ENCODE data around the gene CMC2.

The CMC2 gene

DNA sequence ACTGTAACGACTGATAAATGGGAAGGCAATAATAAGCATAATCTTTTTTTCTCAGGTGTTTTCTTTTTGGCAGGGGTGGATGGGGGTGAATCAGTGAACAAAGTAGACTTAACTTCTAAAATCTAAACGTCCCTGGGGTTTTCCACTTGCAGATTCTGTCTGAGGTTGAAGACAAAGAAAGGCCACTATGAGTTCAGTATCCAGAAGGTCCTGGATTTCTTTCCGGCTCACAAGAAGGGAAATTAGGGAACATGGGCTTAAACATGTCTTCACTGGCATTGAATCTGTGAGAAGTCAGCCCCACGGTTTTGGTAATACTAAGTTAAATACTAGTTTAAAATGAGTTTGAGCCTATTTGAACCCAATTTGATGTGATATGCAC lies 67.8 kb downstream of the CMC2 start:
- ATAC-seq (ENCODE audit: low read depth), result no peak
- TF ChIP-seq, protein P1, sequence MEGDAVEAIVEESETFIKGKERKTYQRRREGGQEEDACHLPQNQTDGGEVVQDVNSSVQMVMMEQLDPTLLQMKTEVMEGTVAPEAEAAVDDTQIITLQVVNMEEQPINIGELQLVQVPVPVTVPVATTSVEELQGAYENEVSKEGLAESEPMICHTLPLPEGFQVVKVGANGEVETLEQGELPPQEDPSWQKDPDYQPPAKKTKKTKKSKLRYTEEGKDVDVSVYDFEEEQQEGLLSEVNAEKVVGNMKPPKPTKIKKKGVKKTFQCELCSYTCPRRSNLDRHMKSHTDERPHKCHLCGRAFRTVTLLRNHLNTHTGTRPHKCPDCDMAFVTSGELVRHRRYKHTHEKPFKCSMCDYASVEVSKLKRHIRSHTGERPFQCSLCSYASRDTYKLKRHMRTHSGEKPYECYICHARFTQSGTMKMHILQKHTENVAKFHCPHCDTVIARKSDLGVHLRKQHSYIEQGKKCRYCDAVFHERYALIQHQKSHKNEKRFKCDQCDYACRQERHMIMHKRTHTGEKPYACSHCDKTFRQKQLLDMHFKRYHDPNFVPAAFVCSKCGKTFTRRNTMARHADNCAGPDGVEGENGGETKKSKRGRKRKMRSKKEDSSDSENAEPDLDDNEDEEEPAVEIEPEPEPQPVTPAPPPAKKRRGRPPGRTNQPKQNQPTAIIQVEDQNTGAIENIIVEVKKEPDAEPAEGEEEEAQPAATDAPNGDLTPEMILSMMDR (IDR thresholded peaks at IDR 0.05; ENCODE audit: poor library complexity, severe bottlenecking), result no peak
- Histone ChIP-seq H3K27me3 (ENCODE audit: insufficient read depth, poor library complexity, severe bottlenecking) (no peaks in the 10 kb centered on the region), H3K36me3 (ENCODE audit: low read depth) (no peaks in the 10 kb centered on the region), H3K4me1 (ENCODE audit: insufficient read depth, poor library complexity, severe bottlenecking) (peaks cover 9% of the 10 kb centered on the region), H3K9me3 (ENCODE audit: severe bottlenecking) (no peaks in the 10 kb centered on the region), H3K4me3 (ENCODE audit: severe bottlenecking) (no peak overlapping the region), H3K27ac (ENCODE audit: poor library complexity, severe bottlenecking) (no peak overlapping the region)
- DNase-seq (ENCODE audit: low spot score), result no peak

DNA sequence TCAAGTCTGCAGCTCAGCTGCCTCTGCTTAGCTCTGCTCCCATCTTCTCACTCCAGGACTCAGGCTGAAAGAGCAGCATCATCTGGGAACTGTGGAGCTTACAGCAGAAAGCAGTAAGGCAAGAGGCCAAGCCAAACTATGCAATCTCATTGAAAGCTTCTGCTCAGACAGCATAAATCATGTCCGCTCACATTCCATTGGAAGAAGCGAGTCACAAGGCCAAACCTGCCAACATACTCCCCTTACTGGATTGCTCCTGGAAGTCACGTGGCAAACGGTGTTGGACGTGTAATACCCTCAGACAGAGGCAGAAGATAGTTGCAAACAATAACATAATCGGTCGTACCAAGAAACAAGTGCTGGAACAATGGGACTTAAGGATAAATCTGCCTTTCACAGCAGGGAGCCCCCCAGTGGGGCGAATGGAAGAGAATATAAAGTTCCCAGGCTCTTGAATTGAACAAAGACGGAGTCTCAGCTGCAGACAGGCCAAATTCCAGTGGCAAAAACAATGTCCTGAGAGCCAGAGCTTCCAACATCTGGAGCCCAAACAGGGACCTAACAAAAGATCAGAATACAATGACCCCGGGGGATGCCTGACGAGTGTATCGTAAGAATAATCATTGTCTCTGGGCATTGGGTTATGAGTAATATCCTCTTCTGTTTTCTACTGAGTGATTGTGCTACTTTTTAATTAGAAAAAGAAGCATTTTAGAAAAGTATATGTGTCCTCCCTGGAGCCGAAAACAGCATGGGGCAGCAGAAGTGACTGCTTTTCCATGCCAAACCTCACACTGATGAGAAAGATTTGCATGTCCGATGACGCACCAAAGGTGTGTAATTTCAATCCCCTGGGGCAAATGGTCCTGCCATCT lies 68.4 kb downstream of the CMC2 start:
- H3K9me3 ChIP-seq (ENCODE audit: severe bottlenecking), result no peaks in the 10 kb centered on the region
- H3K27ac ChIP-seq (ENCODE audit: poor library complexity, severe bottlenecking), result no peak overlapping the region
- TF ChIP-seq, protein P1 (IDR thresholded peaks at IDR 0.05; ENCODE audit: poor library complexity, severe bottlenecking), result no peak
- H3K36me3 ChIP-seq (ENCODE audit: low read depth), result no peaks in the 10 kb centered on the region
- H3K4me3 ChIP-seq (ENCODE audit: severe bottlenecking), result no peak overlapping the region
- DNase-seq (ENCODE audit: low spot score) (no peak), ATAC-seq (ENCODE audit: low read depth) (peak; percentile 68)
- peaks cover 10% of the 10 kb centered on the region for H3K4me1 ChIP-seq (ENCODE audit: insufficient read depth, poor library complexity, severe bottlenecking)
- no peaks in the 10 kb centered on the region for H3K27me3 ChIP-seq (ENCODE audit: insufficient read depth, poor library complexity, severe bottlenecking)

DNA sequence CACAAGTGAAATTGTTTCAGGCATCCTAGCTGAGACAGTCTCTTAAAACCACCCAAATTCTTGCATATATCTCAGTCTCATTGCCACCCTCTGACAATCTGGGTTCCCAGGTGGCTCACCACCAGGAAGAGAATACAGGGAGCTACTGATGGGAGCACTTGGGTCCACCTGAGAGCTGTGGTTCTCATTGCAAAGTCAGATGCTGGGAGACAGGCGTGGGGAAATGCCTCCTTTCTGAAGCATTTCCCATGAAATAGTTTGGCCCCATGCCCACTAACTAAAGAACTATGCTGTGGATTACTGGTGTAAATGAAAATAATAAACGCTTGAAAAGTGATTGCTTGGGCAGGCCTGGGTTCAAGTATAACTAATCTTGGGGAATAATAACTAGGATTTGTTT lies 70.3 kb downstream of the CMC2 start:
- H3K36me3 ChIP-seq (ENCODE audit: low read depth), result no peaks in the 10 kb centered on the region
- TF ChIP-seq, protein P1 (IDR thresholded peaks at IDR 0.05; ENCODE audit: poor library complexity, severe bottlenecking), result no peak
- no peak overlapping the region for H3K4me3 ChIP-seq (ENCODE audit: severe bottlenecking)
- H3K9me3 ChIP-seq (ENCODE audit: severe bottlenecking), result no peaks in the 10 kb centered on the region
- H3K27ac ChIP-seq (ENCODE audit: poor library complexity, severe bottlenecking), result no peak overlapping the region
- DNase-seq (ENCODE audit: low spot score), result no peak
- H3K27me3 ChIP-seq (ENCODE audit: insufficient read depth, poor library complexity, severe bottlenecking), result no peaks in the 10 kb centered on the region
- no peak for ATAC-seq (ENCODE audit: low read depth)
- peaks cover 20% of the 10 kb centered on the region for H3K4me1 ChIP-seq (ENCODE audit: insufficient read depth, poor library complexity, severe bottlenecking)

DNA sequence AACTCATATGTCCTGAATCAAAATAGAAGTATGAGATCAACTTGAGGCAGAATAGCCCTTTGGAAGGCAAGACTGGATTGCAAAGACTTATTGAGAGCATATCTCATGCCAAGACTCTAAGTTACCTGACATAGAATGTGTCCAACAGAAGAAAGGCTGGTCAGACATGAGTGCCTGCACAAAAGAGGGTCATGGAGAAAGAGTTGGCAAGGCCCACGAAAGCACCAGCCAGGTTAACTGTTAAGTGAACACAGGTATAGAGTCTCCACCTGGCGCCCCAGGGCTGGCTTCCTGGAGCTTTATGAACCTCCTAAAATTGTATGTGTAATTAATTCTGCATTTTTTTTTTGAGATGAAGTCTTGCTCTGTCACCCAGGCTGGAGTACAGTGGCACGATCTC lies 71.0 kb downstream of the CMC2 start:
- no peaks in the 10 kb centered on the region for H3K36me3 ChIP-seq (ENCODE audit: low read depth)
- H3K4me1 ChIP-seq (ENCODE audit: insufficient read depth, poor library complexity, severe bottlenecking), result peaks cover 20% of the 10 kb centered on the region
- no peak for ATAC-seq (ENCODE audit: low read depth)
- H3K27ac ChIP-seq (ENCODE audit: poor library complexity, severe bottlenecking), result no peak overlapping the region
- TF ChIP-seq, protein P1 (IDR thresholded peaks at IDR 0.05; ENCODE audit: poor library complexity, severe bottlenecking), result no peak
- no peak overlapping the region for H3K4me3 ChIP-seq (ENCODE audit: severe bottlenecking)
- no peaks in the 10 kb centered on the region for H3K27me3 ChIP-seq (ENCODE audit: insufficient read depth, poor library complexity, severe bottlenecking)
- DNase-seq (ENCODE audit: low spot score), result no peak
- no peaks in the 10 kb centered on the region for H3K9me3 ChIP-seq (ENCODE audit: severe bottlenecking)

DNA sequence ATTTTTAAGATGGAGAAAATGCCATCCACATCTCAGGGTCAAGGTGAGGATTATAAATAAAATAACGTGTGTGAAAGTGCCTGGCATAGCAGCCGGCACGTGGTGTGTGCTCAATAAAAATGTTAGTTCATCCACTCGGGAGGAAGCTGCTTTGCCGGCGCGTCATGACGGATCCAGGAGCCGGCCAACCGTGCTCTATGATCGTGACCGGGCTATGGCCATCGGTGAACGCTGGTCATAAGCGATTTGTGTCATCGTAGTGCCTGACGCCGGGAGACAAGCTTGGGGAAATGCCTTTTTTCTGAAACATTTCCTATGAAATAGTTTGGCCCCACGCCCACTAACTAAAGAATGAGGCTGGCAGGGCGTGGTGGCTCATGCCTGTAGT lies 74.0 kb downstream of the CMC2 start:
- DNase-seq (ENCODE audit: low spot score), result peak; percentile 67
- H3K36me3 ChIP-seq (ENCODE audit: low read depth), result no peaks in the 10 kb centered on the region
- H3K4me1 ChIP-seq (ENCODE audit: insufficient read depth, poor library complexity, severe bottlenecking), result peaks cover 13% of the 10 kb centered on the region
- peak; percentile 82 for ATAC-seq (ENCODE audit: low read depth)
- H3K27ac ChIP-seq (ENCODE audit: poor library complexity, severe bottlenecking), result peak overlapping the region; percentile 54
- TF ChIP-seq, protein P1 (IDR thresholded peaks at IDR 0.05; ENCODE audit: poor library complexity, severe bottlenecking), result no peak
- H3K4me3 ChIP-seq (ENCODE audit: severe bottlenecking), result no peak overlapping the region
- no peaks in the 10 kb centered on the region for H3K9me3 ChIP-seq (ENCODE audit: severe bottlenecking)
- no peaks in the 10 kb centered on the region for H3K27me3 ChIP-seq (ENCODE audit: insufficient read depth, poor library complexity, severe bottlenecking)
